GM18868 (cell line): ENCODE measurements around the gene CALM3.

Experiments used
- ATAC-seq: cut with Tn5 transposase; IDR thresholded peaks from one replicate; pipeline ENCODE4 v1.9.1; 2021; ENCODE audit warnings: mild to moderate bottlenecking, moderate library complexity; ENCODE audit not compliant: unreplicated experiment

CALM3 gene

GRCh38 chr19:46634656-46635218 lies 33.6 kb downstream of the CALM3 start:
- no peak for ATAC-seq

- no peak for ATAC-seq
Measured at GRCh38 chr19:46635920-46636761, 35.0 kb downstream of the CALM3 start, which contains the start of gene GNG8. GNG8 (minus strand) TSS chr19:46636202; CDS start chr19:46634682, 1,520 bp downstream.

GRCh38 chr19:46637224-46637623 lies 36.1 kb downstream of the CALM3 start:
- no peak for ATAC-seq

GRCh38 chr19:46639358-46640182 lies 38.4 kb downstream of the CALM3 start:
- ATAC-seq: no peak

GRCh38 chr19:46640656-46641055 lies 39.5 kb downstream of the CALM3 start:
- no peak for ATAC-seq

GRCh38 chr19:46644720-46645119 lies 43.6 kb downstream of the CALM3 start:
- no peak for ATAC-seq

GRCh38 chr19:46646402-46646801 lies 45.3 kb downstream of the CALM3 start:
- no peak for ATAC-seq

GRCh38 chr19:46648060-46648960 lies 47.2 kb downstream of the CALM3 start:
- ATAC-seq: no peak

- no peak for ATAC-seq
Measured at GRCh38 chr19:46648961-46649960, 48.1 kb downstream of the CALM3 start.

GRCh38 chr19:46650445-46650844 lies 49.3 kb downstream of the CALM3 start:
- ATAC-seq: no peak

- ATAC-seq: no peak
Measured at GRCh38 chr19:46654621-46655152, 53.6 kb downstream of the CALM3 start.

GRCh38 chr19:46656541-46656940 lies 55.4 kb downstream of the CALM3 start:
- no peak for ATAC-seq

- no peak for ATAC-seq
Measured at GRCh38 chr19:46659151-46660007, 58.2 kb downstream of the CALM3 start.

- no peak for ATAC-seq
Measured at GRCh38 chr19:46660008-46660517, 58.9 kb downstream of the CALM3 start.
